RCC 7860 (cell line): Measurements from ENCODE around the gene SWAP70.
A peak's percentile ranks its signal among the peaks of the same experiment; 100 is the strongest.

ENCODE experiments used
- DNase-seq: peaks from one replicate; pipeline ENCODE4 v3.0.0-alpha.2; 2015; ENCODE audit warnings: low spot score
- FAIRE-seq: peaks from 2 replicates; lab custom pipeline; 2012; peaks lifted over from hg19 to GRCh38; lab: Jason Lieb, UNC

SWAP70 gene

GRCh38 chr11:9747828-9748227 is 84.0 kb downstream of the SWAP70 start:
- DNase-seq: no peak
- FAIRE-seq: no peak

DNA sequence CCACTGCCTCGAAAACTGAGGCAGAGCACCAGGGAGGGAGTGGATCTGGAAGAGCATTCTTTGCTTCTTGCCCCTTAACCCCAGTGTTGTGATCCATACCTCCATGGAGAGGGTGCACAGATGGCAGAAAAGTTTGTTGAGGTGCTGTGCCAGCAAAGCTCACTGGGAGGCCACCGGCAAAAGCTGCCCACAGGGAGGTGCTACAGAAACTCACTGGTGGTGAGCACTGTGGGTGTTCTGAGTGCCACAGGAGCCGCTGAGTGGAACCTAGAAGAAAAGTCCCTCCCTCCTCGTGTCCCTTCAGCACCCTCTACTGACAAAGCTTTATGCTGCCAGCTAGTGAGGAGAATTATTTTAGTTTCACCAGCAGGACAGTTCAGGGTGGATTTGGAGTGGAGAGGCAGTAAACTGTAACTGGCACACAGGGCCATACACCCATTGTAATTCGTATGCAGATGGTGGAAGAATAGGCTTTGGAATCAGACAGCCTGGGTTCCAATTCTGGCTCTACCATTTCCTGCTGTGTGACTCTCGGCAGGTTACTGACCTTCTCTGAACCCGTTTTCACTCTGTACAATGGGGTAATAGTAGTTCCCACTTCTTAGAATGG is 84.6 kb downstream of the SWAP70 start:
- FAIRE-seq (no peak), DNase-seq (peak; percentile 72)

DNA sequence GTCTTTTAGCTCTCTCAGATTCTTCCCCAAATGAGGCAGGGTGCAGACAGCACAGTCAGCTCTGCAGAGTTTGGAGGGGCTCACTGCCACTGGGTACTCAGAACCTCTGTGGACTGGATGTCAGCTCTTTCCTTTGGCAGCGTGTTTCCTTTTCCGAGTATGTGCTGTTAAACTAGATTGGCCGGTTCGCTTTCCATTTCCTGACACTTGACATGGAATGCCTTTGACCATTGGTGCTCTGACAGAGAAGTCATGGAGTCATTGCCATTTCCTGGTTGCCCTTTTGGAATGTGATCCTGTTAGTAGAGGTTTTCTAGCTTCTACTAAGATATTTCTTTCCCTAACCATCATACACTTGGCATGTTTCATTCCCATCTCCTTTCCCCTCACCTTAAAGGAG is 86.7 kb downstream of the SWAP70 start:
- DNase-seq: no peak

DNA sequence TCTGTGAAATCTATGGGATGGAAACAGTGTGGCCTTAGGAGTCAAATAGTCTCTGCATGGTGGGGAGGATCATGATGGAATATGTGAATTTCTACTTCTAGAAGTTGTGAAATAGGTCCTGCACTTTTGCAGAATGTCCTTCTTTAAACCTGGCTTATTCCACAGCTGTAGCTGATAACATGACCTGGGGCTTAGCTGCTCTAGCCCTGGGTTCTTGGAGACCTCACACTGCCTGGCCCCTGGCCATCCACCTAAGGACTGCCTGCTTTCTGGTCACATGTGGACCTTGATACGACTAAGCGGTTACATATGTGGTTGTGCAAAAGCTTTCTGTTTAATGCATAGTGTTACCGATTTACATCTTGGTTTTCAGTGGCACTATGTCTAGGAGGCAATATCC is 88.2 kb downstream of the SWAP70 start:
- FAIRE-seq: no peak
- DNase-seq: peak; percentile 21

More for the DNA sequence above, 86.7 kb downstream of the SWAP70 start:
- FAIRE-seq: no peak

DNA sequence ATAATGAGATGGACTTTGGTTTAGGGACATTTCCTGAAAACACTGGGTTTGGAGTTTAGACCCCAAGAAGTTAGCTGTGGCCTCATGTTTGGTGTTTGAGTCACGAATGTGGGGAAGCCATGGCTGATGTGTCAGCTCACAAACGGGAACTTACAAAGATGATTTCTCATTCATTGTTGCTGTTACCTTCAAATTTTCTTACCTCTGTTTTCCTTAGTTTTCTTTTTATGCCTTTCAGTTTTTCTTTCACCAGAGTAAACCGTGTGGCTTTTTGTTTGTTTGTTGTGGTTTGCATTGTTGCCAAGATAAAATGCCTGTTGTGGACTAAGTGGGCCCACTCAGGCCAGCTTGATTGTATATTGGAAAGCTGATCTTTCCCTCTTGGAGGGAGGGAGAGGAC is 89.1 kb downstream of the SWAP70 start:
- peak; percentile 53 for DNase-seq

GRCh38 chr11:9754010-9754471 is 90.2 kb downstream of the SWAP70 start:
- DNase-seq (peak; percentile 43), FAIRE-seq (peak; percentile 7)

More for the DNA sequence above, 89.1 kb downstream of the SWAP70 start:
- peak; percentile 86 for FAIRE-seq

GRCh38 chr11:9755561-9756185 is 91.8 kb downstream of the SWAP70 start:
- DNase-seq (no peak), FAIRE-seq (no peak)

DNA sequence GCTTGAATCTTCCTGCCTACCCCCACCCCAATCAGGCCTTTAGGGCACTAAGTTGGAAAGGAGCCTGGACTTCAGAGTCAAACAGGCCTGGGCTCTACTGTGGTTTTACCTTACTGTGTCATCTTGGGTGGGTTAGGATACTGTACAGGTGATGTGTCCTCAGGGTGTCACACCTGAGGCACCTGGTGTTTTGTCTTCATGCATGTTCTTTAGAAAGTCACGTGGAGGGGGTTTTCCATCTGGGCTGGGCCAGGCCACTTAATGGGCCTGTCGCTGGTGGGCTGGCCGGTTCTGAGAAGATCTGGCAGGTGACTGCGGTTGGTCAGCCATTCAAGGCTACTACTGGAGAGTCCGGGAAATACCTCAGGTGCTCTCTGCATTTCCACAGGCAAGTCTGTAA is 92.6 kb downstream of the SWAP70 start:
- DNase-seq (no peak), FAIRE-seq (no peak)

- FAIRE-seq (no peak), DNase-seq (no peak)
Measured at GRCh38 chr11:9756878-9757277, 93.0 kb downstream of the SWAP70 start.

GRCh38 chr11:9757809-9758636 is 94.1 kb downstream of the SWAP70 start:
- DNase-seq (peak; percentile 44), FAIRE-seq (no peak)

DNA sequence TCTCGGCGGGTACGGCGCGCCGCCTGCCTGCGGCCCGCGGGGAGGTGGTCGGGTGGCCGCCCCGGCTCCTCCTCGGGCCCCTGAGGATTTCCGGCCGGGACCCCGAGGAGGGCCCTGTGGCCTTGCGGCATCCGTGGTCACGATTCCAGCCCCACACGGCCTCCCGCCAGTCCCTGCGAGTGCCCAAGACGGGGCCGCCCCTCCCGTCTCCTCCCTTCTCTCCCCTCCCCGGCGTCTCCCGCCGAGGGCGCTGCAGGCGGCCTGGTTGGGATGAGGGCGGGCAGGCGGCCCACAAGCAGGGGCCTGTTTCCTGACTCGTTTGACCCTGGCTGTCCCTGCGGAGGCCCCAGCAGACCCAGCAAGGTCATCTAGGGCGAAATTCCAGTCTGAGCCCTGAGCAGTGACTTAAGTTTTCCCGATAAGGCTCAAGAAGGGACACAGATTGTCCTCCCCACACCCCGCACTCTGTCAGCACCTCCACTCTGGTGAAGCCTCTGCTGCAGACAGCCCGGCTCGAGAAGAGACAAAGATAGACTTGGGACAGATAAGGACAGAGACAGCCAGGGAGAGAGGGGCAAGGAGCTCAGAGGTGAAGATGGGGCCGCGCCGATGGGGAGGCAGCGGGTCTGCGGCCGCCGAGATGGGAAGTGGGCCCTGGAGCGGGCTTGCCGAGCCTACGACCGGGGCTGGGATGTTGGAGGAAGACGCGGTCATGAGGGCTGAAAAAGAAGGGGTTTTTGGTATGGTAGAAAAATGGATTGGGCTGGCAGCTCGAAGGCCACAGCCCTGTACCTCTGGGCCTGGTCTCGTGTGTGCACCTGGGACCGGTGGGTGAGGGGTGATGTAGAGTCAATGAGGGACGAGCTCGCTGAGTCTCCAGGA is 95.0 kb downstream of the SWAP70 start:
- peak; percentile 64 for DNase-seq
- no peak for FAIRE-seq

DNA sequence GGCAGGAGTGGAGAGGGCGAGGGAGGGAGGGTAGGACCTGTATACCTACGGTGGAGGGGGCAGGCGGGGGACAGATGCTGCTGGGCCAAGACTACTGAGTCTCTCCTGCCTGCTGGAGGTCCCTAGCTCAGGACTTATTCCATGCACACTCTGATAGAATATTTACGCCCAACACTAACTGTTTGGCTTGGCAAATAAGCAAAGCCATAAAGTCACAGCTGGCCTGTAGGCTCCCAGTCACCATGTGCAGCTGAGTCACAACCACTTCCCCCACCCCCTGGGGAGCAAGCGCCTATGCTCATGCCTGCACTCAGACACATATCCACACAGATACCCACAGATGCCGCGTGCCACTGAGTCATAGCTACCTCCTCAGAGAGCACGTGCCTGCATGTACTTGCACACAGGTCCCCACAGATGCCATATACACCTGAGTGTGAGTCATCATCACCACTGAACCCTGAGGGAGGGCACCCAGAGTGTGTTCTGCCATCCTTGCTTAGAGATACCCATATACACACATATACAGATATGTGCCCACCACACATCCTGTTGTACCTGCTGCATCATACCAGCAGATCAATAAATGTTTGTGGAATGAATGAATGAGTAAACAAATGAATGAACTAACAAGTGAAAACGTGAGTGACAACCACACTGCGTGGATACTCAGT is 95.8 kb downstream of the SWAP70 start:
- peak; percentile 99 for DNase-seq
- FAIRE-seq: peak; percentile 89

DNA sequence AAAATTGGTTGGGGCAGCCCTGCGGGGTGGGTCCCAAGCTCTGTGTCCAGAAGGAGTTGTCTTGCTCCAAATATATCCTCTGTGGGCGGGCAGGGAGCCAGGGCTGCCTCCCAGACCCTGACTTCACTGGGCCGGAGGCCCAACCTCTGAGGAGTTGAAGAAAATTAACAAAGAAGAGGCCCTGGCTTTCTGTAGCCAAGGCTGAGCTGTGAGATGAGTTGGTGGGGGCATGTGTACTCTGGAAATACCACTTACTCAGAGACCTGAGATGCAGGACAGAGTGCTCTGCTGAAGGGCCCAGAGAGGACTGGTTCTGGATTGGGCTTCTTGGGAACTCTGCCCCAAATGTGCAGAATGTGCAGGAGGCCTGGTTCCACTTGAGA is 96.3 kb downstream of the SWAP70 start:
- DNase-seq (peak; percentile 51), FAIRE-seq (peak; percentile 20)

GRCh38 chr11:9761441-9761945 is 97.6 kb downstream of the SWAP70 start:
- DNase-seq (no peak), FAIRE-seq (no peak)

- FAIRE-seq: no peak
- DNase-seq: no peak
Measured at GRCh38 chr11:9762531-9762930, 98.7 kb downstream of the SWAP70 start.

GRCh38 chr11:9763301-9763700 is 99.4 kb downstream of the SWAP70 start:
- FAIRE-seq: no peak
- no peak for DNase-seq

GRCh38 chr11:9765320-9766101 is 101.6 kb downstream of the SWAP70 start:
- DNase-seq (no peak), FAIRE-seq (no peak)

- DNase-seq (no peak), FAIRE-seq (no peak)
Measured at GRCh38 chr11:9769621-9770020, 105.7 kb downstream of the SWAP70 start.

DNA sequence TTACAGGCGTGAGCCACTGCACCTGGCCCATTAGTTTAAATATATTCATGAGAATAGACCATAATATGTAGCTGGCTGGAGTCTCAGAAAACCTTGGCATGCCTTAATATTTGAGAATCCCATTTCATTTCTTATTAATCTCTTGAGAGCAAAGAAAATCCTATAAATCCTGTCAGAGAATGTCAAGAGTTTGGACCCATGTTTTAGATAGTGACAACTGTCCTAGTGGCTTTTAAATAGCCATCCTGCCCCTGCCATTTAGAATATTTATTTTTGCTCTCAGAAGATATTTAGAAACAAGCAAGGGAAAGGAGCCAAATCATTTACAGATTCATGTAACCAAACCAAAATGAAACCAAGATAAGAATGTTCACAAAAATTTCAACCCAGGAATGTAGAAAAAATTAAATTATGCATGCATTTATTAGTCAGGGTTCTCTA is 107.2 kb downstream of the SWAP70 start:
- DNase-seq: no peak
- no peak for FAIRE-seq
